GM23338 (cell line): ENCODE data around the gene RAD1. TPM values are rescaled to one million over a fixed set of nuclear protein-coding genes. Genes with fewer than 3 reads are reported as not detected.

Experiments used
- ATAC-seq: fragments of 200-7000 bp; cut with Tn5 transposase; 3 replicates; pipeline ENCODE4 v1.9.1; 2020
- DNase-seq: peaks from one replicate; pipeline ENCODE4 v3.0.0-alpha.2; 2015; ENCODE audit warnings: low spot score
- H2AFZ ChIP-seq: fragments of 200-600 bp; sonication (generic); 2 replicates; pipeline ENCODE4 v1.8.0; 2016; ENCODE audit warnings: antibody characterized with exemption, mild to moderate bottlenecking, moderate library complexity
- H3F3A ChIP-seq: fragments of 200-600 bp; sonication (generic); replicated peaks from 2 replicates; pipeline ENCODE4 v1.8.0; 2017; ENCODE audit warnings: antibody characterized with exemption, mixed run types, low read depth
- H3K27ac ChIP-seq: fragments of 200-600 bp; sonication (generic); 2 replicates; pipeline ENCODE4 v1.6.1; 2016; ENCODE audit warnings: low read depth
- H3K27me3 ChIP-seq: fragments of 200-600 bp; sonication (generic); 2 replicates; pipeline ENCODE4 v1.8.0; 2016; ENCODE audit warnings: mild to moderate bottlenecking, mixed run types, moderate library complexity; ENCODE audit not compliant: insufficient read depth
- H3K36me3 ChIP-seq: fragments of 200-600 bp; sonication (generic); 2 replicates; pipeline ENCODE4 v1.8.0; 2016; ENCODE audit warnings: mild to moderate bottlenecking; ENCODE audit not compliant: insufficient read depth
- H3K4me1 ChIP-seq: fragments of 200-600 bp; sonication (generic); 2 replicates; pipeline ENCODE4 v1.8.0; 2016; ENCODE audit warnings: mild to moderate bottlenecking, moderate library complexity; ENCODE audit not compliant: insufficient read depth
- H3K4me2 ChIP-seq: fragments of 200-600 bp; sonication (generic); 2 replicates; pipeline ENCODE4 v1.7.1; 2017; ENCODE audit warnings: mixed run types
- H3K4me3 ChIP-seq: fragments of 200-600 bp; sonication (generic); 2 replicates; pipeline ENCODE4 v1.6.1; 2016; ENCODE audit warnings: mixed run types
- H3K79me2 ChIP-seq: fragments of 200-600 bp; sonication (generic); replicated peaks from 2 replicates; pipeline ENCODE4 v1.8.0; 2017; ENCODE audit warnings: mild to moderate bottlenecking; ENCODE audit not compliant: insufficient read depth
- H3K9me2 ChIP-seq: fragments of 200-600 bp; sonication (generic); 2 replicates; pipeline ENCODE4 v1.8.0; 2017; ENCODE audit not compliant: insufficient read depth
- H4K20me1 ChIP-seq: fragments of 200-600 bp; sonication (generic); replicated peaks from 2 replicates; pipeline ENCODE4 v1.8.0; 2017; ENCODE audit warnings: mild to moderate bottlenecking; ENCODE audit not compliant: insufficient read depth
- H3K27ac Mint-ChIP-seq: 2 replicates; pipeline ENCODE4 v1.8.0; 2020; ENCODE audit warnings: inconsistent platforms, mild to moderate bottlenecking, moderate library complexity, mixed read lengths
- H3K27me3 Mint-ChIP-seq: 3 replicates; pipeline ENCODE4 v1.8.0; 2022; ENCODE audit warnings: low read depth, mild to moderate bottlenecking, moderate library complexity, mixed read lengths, inconsistent platforms; ENCODE audit not compliant: insufficient read depth, poor library complexity
- H3K36me3 Mint-ChIP-seq: 3 replicates; pipeline ENCODE4 v1.8.0; 2021; ENCODE audit warnings: low read depth, mild to moderate bottlenecking, inconsistent platforms, moderate library complexity, mixed read lengths
- H3K4me1 Mint-ChIP-seq: 3 replicates; pipeline ENCODE4 v1.8.0; 2020; ENCODE audit warnings: mild to moderate bottlenecking, inconsistent platforms, mixed read lengths
- H3K4me3 Mint-ChIP-seq: 3 replicates; pipeline ENCODE4 v1.8.0; 2021; ENCODE audit warnings: moderate library complexity, mild to moderate bottlenecking, inconsistent platforms, mixed read lengths
- H3K9me3 Mint-ChIP-seq: 3 replicates; pipeline ENCODE4 v1.8.0; 2020; ENCODE audit warnings: moderate library complexity, mild to moderate bottlenecking, inconsistent platforms, mixed read lengths
- CREB1 ChIP-seq: fragments of 250-450 bp; sonication (Bioruptor Pico); IDR thresholded peaks from 2 replicates; pipeline ENCODE4 v1.5.0; 2020; ENCODE audit warnings: low read depth, mild to moderate bottlenecking, moderate library complexity
- CTCF ChIP-seq, 2 experiments: fragments of 200-600 bp in 1 of 2; sonication (generic) in 1 of 2; conservative IDR thresholded peaks; 2 replicates each; pipeline versions ENCODE4 v1.5.1 to v1.6.1; 2016 to 2017; ENCODE audit warnings: antibody characterized with exemption in 2 of 2, low read depth in 2 of 2, mild to moderate bottlenecking in 2 of 2, moderate library complexity in 1 of 2
- EZH2 ChIP-seq: fragments of 200-600 bp; sonication (generic); IDR thresholded peaks from one replicate; pipeline ENCODE4 v1.8.0; 2017; ENCODE audit warnings: antibody characterized with exemption, mild to moderate bottlenecking, low read depth; ENCODE audit not compliant: unreplicated experiment
- EZH2phosphoT487 ChIP-seq: fragments of 200-600 bp; sonication (generic); IDR thresholded peaks from one replicate; pipeline ENCODE4 v1.8.1; 2018; ENCODE audit warnings: antibody characterized with exemption; ENCODE audit not compliant: unreplicated experiment
- NANOG ChIP-seq: IDR thresholded peaks from 2 replicates; pipeline ENCODE4 v1.6.1; 2016; ENCODE audit warnings: antibody characterized with exemption, borderline replicate concordance
- STAT1 ChIP-seq: IDR thresholded peaks from one replicate; pipeline ENCODE4 v1.6.1; 2016; ENCODE audit warnings: antibody characterized with exemption; ENCODE audit not compliant: unreplicated experiment
- ZNF114 ChIP-seq: fragments of 250-450 bp; sonication (Bioruptor Pico); IDR thresholded peaks from 2 replicates; pipeline ENCODE4 v1.5.0; 2020; ENCODE audit warnings: mild to moderate bottlenecking, moderate library complexity
- ZNF331 ChIP-seq: fragments of 250-450 bp; sonication (Bioruptor Pico); IDR thresholded peaks from 2 replicates; pipeline ENCODE4 v1.5.0; 2020; ENCODE audit warnings: low read depth, mild to moderate bottlenecking, moderate library complexity
- ZNF462 ChIP-seq: fragments of 250-450 bp; sonication (Bioruptor Pico); IDR thresholded peaks from 2 replicates; pipeline ENCODE4 v1.5.0; 2020; ENCODE audit warnings: mild to moderate bottlenecking, moderate library complexity
- polyA plus RNA-seq: library from polyadenylated mRNA; unstranded; fragments of >200 nt; fragmentation: Nextera tagmentation; extraction: Ambion mirVana; gene quantifications from 2 replicates; pipeline ENCODE4 v1.2.1, GENCODE V29; 2016
- total RNA-seq: library from RNA; depleted of rRNA; stranded (reverse); fragments of >200 nt; shearing (Covaris generic); gene quantifications from 2 replicates; pipeline ENCODE4 v1.2.3, GENCODE V29; 2014

Gene RAD1
- total and polyA plus RNA-seq, 2 experiments from 2014 or later, result 39.3 to 40.9 TPM

GRCh38 chr5:34892414-34892813 is 22.9 kb downstream of the RAD1 start (continued):
- no peak for TF ChIP-seq ZNF462 (CRISPR knock-in tag)

- Mint-ChIP-seq H3K4me1 (peaks cover 6% of the 10 kb centered on the region), H3K4me3 (no peak overlapping the region), H3K9me3 (no peaks in the 10 kb centered on the region), H3K36me3 (no peaks in the 10 kb centered on the region), H3K27me3 (no peaks in the 10 kb centered on the region), H3K27ac (no peak overlapping the region)
- H3K79me2 ChIP-seq, result no peaks in the 10 kb centered on the region
- no peaks in the 10 kb centered on the region for H3K9me2 ChIP-seq
- DNase-seq, result no peak
- H3K4me1 ChIP-seq, result 0 out of 2 replicates have a peak, but pooled peaks cover 4% of the 10 kb centered on the region
- no peak overlapping the region for H3K4me2 ChIP-seq
- no peak for ATAC-seq
- no peaks in the 10 kb centered on the region for H3K27me3 ChIP-seq
- H2AFZ ChIP-seq, result no peak overlapping the region
- no peak overlapping the region for H3K27ac ChIP-seq
- H4K20me1 ChIP-seq, result no peaks in the 10 kb centered on the region
- no peaks in the 10 kb centered on the region for H3K36me3 ChIP-seq
- no peaks in the 10 kb centered on the region for H3F3A ChIP-seq
- no peak overlapping the region for H3K4me3 ChIP-seq
- no peak for TF ChIP-seq ZNF462 (CRISPR knock-in tag)
- no peak for TF ChIP-seq EZH2phosphoT487
- TF ChIP-seq CTCF (conservative IDR thresholded peaks at IDR 0.05; ENCODE audit: low read depth in 2 of 2), result no peak
- no peak for TF ChIP-seq ZNF331 (CRISPR knock-in tag)
- TF ChIP-seq STAT1, result no peak
- TF ChIP-seq CREB1 (CRISPR knock-in tag), result no peak
- no peak for TF ChIP-seq ZNF114
- no peak for TF ChIP-seq EZH2
- TF ChIP-seq NANOG, result no peak
These were observed 23.3 kb downstream of the RAD1 start for GRCh38 chr5:34891981-34892380.
